Measurements from ENCODE around the gene CDSN. TPM values are rescaled to one million over a fixed set of nuclear protein-coding genes. Genes with fewer than 3 reads are reported as not detected.

Gene CDSN
- total and polyA plus RNA-seq, 2 donors from 2014 or later = 0.13 TPM; not detected in 1

DNA sequence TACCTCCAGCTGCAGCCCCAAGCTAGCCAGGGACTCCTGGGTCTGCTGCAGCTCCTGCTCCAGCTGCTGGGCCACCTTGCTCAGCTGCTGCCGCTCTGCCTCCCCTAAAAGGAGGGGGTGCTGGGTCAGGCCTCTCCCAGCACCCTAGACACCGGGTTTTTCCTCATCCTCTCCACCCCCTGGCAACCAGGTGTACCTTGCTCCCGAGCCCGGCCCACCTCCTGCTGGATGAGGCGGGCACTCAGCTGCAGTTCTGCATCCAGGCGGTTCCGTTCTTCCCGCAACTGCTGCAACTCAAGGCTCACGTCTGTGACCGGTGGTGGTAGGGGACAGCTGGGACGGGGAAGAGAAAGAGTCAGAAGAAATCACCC is 24.7 kb upstream of the CDSN start:
- intact Hi-C loops (cut with DNase I) = no loop called here

DNA sequence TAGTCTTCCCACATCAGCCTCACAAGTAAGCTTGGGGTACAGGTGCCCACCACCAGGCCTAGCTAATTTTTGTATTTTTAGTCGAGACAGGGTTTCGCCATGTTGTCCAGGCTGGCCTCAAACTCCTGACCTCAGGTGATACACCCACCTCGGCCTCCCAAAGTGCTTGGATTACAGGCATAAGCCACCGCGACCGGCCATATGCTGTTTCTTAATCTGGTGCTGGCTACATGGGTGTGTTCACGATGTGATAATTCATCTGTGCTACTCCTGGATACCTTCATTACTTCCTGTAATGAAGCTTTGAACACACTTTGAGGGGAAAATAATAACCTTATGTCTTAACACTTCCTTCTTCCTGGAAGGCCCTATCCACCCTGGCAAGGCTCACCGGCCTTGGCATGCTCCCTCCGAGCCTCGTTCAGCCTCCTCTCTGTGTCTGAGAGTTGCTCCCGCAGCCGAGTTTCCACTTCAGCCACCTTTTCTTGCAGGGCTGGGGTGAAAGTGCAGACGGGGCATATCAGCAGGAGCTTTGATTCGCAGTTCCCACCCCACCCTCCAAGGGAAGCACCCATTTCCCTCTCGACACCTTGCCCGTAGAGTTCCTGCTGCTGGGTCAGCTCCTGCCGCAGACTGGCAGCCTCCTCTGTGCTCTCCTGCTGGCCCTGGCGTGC is 24.2 kb upstream of the CDSN start:
- no peak overlapping the region for H3K4me3 ChIP-seq (ENCODE audit: low read length in 3 of 3)
- DNase-seq = no peak
- no peak for FAIRE-seq
- no peak overlapping the region for H3K9ac ChIP-seq (ENCODE audit: low read length in 3 of 3)
- H3K36me3 ChIP-seq (ENCODE audit: control insufficient read depth in 2 of 3, insufficient read depth in 3 of 3, low read length in 3 of 3) = peaks cover 0 to 3% (median 2%) of the 10 kb centered on the region in 3 donors
- TF ChIP-seq, protein P1, sequence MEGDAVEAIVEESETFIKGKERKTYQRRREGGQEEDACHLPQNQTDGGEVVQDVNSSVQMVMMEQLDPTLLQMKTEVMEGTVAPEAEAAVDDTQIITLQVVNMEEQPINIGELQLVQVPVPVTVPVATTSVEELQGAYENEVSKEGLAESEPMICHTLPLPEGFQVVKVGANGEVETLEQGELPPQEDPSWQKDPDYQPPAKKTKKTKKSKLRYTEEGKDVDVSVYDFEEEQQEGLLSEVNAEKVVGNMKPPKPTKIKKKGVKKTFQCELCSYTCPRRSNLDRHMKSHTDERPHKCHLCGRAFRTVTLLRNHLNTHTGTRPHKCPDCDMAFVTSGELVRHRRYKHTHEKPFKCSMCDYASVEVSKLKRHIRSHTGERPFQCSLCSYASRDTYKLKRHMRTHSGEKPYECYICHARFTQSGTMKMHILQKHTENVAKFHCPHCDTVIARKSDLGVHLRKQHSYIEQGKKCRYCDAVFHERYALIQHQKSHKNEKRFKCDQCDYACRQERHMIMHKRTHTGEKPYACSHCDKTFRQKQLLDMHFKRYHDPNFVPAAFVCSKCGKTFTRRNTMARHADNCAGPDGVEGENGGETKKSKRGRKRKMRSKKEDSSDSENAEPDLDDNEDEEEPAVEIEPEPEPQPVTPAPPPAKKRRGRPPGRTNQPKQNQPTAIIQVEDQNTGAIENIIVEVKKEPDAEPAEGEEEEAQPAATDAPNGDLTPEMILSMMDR (IDR thresholded peaks at IDR 0.05; ENCODE audit: borderline replicate concordance, extremely low read depth, insufficient read depth) = no peak
- H3K27ac ChIP-seq (ENCODE audit: low read depth in 2 of 2, low read length in 2 of 2) = no peak overlapping the region
- H3K27me3 ChIP-seq (ENCODE audit: control insufficient read depth, insufficient read depth, low read length) = no peaks in the 10 kb centered on the region
- no peaks in the 10 kb centered on the region for H3K9me3 ChIP-seq (ENCODE audit: control insufficient read depth in 2 of 3, insufficient read depth in 1 of 3, low read length in 3 of 3)
- intact Hi-C loops (cut with DNase I) = no loop called here
- H3K4me1 ChIP-seq (ENCODE audit: control insufficient read depth in 2 of 3, insufficient read depth in 2 of 3, low read depth in 1 of 3, low read length in 3 of 3) = peaks cover 0 to under 1% (median 0%) of the 10 kb centered on the region in 3 donors

More for the DNA sequence above, 24.7 kb upstream of the CDSN start:
- TF ChIP-seq, protein P1 (IDR thresholded peaks at IDR 0.05; ENCODE audit: borderline replicate concordance, extremely low read depth, insufficient read depth) = no peak
- no peaks in the 10 kb centered on the region for H3K9me3 ChIP-seq (ENCODE audit: control insufficient read depth in 2 of 3, insufficient read depth in 1 of 3, low read length in 3 of 3)
- H3K27me3 ChIP-seq (ENCODE audit: control insufficient read depth, insufficient read depth, low read length) = no peaks in the 10 kb centered on the region
- DNase-seq = no peak
- H3K27ac ChIP-seq (ENCODE audit: low read depth in 2 of 2, low read length in 2 of 2) = no peak overlapping the region
- no peak overlapping the region for H3K4me3 ChIP-seq (ENCODE audit: low read length in 3 of 3)
- H3K36me3 ChIP-seq (ENCODE audit: control insufficient read depth in 2 of 3, insufficient read depth in 3 of 3, low read length in 3 of 3) = peaks cover 0 to 3% (median 2%) of the 10 kb centered on the region in 3 donors
- FAIRE-seq = no peak
- no peak overlapping the region for H3K9ac ChIP-seq (ENCODE audit: low read length in 3 of 3)
- H3K4me1 ChIP-seq (ENCODE audit: control insufficient read depth in 2 of 3, insufficient read depth in 2 of 3, low read depth in 1 of 3, low read length in 3 of 3) = no peaks in the 10 kb centered on the region

DNA sequence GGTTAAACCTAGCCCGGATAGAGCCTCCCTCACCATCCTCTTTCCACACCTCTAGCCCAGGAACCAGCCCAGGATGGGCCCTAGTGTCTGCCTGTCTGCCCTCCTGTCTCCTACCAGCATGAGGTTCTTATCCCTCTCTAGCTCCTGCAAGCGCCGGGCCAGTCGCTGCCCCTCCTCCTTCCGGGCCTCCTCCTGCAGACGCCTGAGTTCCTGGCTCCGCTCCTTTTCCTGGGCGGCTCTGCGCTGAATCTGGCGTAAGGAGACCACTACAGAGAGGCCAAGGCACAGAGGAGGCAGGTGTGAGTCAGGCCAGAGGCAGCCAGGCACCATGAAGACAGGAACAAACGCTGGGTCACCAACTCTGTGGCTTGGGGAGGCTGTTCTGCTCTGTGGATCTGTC is 22.9 kb upstream of the CDSN start:
- FAIRE-seq = no peak
- Histone ChIP-seq H3K27me3 (ENCODE audit: control insufficient read depth, insufficient read depth, low read length) (no peaks in the 10 kb centered on the region), H3K4me1 (ENCODE audit: control insufficient read depth in 2 of 3, insufficient read depth in 2 of 3, low read depth in 1 of 3, low read length in 3 of 3) (peaks cover 0 to 3% (median 0%) of the 10 kb centered on the region in 3 donors), H3K4me3 (ENCODE audit: low read length in 3 of 3) (no peak overlapping the region), H3K36me3 (ENCODE audit: control insufficient read depth in 2 of 3, insufficient read depth in 3 of 3, low read length in 3 of 3) (peaks cover 0 to 3% (median 2%) of the 10 kb centered on the region in 3 donors), H3K9me3 (ENCODE audit: control insufficient read depth in 2 of 3, insufficient read depth in 1 of 3, low read length in 3 of 3) (no peaks in the 10 kb centered on the region), H3K27ac (ENCODE audit: low read depth in 2 of 2, low read length in 2 of 2) (no peak overlapping the region), H3K9ac (ENCODE audit: low read length in 3 of 3) (no peak overlapping the region)
- TF ChIP-seq, protein P1 (IDR thresholded peaks at IDR 0.05; ENCODE audit: borderline replicate concordance, extremely low read depth, insufficient read depth) = no peak
- intact Hi-C loops (cut with DNase I) = no loop called here
- DNase-seq = no peak

Data from kidney (tissue), 14 donors.